Uterus (tissue), 2 donors: ENCODE data around the gene RPS6KC1.

Experiments used
- POLR2A ChIP-seq, 2 donors: fragments of 450-650 bp; IDR thresholded peaks; one replicate each; pipeline ENCODE4 v1.6.1; 2016; ENCODE audit warnings: antibody characterized with exemption in 2 of 2, mild to moderate bottlenecking in 1 of 2, moderate library complexity in 1 of 2
- TF ChIP-seq, protein P1 (sequence below), 4 experiments: fragments of 200-600 bp in 2 of 4; fragments of 450-650 bp in 2 of 4; sonication (generic) in 2 of 4; IDR thresholded peaks; one replicate each; pipeline ENCODE4 v1.5.1; 2016 to 2019; ENCODE audit warnings: antibody characterized with exemption in 4 of 4, mild to moderate bottlenecking in 2 of 4, moderate library complexity in 1 of 4

DNA sequence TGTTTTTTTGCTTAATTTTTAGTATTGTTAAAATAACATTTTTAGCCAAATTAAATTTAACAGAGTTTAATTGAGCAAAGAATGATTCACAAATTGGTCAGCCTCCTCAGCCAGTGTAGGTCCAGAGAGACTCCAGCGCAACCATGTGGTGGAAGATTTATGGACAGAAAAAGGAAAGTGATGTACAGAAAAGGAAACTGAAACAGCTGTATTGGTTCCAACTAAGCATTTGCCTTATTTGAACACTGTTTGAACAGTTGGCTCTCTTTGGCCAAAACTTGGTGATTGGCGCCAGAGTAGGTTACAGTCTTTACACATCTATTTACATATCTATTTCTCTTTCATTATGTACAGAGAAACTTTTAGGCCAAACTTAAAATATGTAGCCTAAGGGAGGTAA is 19.4 kb downstream of the RPS6KC1 start:
- TF ChIP-seq, protein P1, sequence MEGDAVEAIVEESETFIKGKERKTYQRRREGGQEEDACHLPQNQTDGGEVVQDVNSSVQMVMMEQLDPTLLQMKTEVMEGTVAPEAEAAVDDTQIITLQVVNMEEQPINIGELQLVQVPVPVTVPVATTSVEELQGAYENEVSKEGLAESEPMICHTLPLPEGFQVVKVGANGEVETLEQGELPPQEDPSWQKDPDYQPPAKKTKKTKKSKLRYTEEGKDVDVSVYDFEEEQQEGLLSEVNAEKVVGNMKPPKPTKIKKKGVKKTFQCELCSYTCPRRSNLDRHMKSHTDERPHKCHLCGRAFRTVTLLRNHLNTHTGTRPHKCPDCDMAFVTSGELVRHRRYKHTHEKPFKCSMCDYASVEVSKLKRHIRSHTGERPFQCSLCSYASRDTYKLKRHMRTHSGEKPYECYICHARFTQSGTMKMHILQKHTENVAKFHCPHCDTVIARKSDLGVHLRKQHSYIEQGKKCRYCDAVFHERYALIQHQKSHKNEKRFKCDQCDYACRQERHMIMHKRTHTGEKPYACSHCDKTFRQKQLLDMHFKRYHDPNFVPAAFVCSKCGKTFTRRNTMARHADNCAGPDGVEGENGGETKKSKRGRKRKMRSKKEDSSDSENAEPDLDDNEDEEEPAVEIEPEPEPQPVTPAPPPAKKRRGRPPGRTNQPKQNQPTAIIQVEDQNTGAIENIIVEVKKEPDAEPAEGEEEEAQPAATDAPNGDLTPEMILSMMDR (IDR thresholded peaks at IDR 0.05): peak in 1 of 4 experiments; percentile 8
- TF ChIP-seq POLR2A (IDR thresholded peaks at IDR 0.05): no peak
